Measurements from ENCODE around the gene RARRES1.
A peak's percentile ranks its signal among the peaks of the same experiment; 100 is the strongest.

Gene RARRES1, protein sequence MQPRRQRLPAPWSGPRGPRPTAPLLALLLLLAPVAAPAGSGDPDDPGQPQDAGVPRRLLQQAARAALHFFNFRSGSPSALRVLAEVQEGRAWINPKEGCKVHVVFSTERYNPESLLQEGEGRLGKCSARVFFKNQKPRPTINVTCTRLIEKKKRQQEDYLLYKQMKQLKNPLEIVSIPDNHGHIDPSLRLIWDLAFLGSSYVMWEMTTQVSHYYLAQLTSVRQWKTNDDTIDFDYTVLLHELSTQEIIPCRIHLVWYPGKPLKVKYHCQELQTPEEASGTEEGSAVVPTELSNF

DNA sequence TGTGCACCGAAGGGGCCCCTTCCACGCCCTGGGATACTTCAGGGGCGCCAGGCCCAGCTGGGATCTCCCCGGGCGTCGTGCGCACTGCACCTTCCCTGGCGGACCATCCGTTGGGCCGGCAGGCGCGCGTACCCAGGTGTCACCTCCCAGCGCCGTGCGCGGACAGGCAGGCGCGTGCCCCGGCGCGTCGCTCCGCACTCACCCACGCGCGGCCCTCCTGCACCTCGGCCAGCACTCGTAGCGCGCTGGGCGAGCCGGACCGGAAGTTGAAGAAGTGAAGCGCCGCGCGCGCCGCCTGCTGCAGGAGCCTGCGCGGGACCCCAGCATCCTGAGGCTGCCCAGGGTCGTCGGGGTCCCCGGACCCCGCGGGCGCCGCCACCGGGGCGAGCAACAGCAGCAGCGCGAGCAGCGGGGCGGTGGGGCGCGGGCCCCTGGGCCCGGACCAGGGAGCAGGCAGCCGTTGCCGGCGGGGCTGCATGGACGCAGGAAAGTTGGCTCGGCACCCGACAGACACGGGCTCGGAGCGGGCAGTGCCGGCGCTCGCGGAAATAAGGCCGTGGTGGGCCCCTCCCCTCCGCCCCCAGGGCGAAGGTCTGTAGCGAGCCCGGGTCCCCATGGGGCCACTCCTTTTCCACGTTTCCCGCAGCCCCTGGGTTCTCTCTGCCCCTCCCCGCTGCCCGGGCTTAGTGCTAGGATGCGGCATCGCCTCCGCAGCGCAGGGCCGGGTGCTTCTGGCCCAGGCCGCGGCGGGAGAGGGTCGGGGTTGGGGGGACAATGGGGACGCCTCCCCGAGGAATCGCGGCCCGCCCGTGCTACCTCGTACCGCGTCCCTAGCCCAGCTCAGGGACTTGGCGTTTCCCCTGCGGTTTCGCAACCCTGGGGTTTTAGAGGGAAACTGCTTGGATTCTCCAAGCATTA is at the start of gene RARRES1:
Gene RARRES1, minus strand, starts transcription at position 520 of the 918 bp plus-strand sequence. Its CDS starts 42 bp downstream, at position 478.
- peak in 1 of 2 experiments; percentile 10 for DNase-seq

DNA sequence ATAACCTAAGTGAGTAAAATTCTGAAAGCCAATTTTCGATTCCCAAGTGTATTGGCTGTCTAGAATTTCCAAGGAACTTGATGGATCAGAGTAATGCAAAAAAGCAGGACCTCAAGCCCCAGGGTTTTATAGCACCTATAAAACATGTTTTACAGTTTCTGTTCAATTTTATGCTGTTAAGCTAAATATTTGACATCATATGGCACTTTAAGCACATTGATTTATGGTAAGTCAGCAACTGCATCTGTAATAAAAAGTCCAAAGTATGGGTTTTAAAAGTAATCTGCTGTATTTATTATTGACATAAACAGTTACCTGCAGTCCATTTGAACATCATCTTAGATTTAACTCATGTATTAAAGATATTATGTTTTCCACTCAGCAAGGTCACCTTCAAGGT is 49.6 kb upstream of the RARRES1 start:
- no peak for DNase-seq

DNA sequence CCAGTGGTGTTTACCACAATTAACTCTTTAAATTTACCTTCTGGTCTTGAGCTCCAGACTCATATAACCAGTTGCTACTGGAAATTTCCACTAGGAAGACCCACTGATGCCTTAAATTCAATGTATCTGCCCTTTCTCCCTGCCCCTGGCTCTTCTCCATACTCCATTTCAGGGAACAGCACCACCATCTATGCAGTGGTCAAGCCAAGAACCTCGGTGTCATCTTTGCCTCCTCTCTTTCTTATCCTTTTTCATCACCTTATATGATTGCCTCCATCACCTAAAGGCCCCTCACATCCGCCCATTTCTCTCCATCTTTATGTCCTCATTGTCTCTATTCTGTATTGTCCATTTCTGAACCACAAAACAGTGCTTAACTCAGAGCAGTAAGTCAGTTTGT is 48.9 kb upstream of the RARRES1 start:
- no peak for DNase-seq

DNA sequence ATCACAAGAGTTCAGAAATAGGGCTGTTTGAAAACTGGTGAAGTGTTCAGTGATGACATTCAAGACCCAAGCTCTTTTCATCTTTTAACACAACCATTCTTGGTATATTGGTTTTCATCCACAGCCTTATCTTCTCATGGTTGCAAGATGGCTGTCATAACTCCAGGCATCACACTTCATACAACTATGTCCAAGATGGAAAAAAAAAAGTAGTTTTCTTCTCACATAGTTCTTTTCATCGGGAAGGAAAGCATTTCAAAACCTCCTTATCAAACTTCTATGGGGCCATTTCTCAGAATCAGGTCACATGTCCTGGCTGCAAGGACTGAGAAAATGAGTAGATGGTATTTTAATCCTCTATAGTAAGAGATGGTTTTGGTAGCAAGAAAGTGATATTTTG is 48.5 kb upstream of the RARRES1 start:
- DNase-seq = no peak

DNA sequence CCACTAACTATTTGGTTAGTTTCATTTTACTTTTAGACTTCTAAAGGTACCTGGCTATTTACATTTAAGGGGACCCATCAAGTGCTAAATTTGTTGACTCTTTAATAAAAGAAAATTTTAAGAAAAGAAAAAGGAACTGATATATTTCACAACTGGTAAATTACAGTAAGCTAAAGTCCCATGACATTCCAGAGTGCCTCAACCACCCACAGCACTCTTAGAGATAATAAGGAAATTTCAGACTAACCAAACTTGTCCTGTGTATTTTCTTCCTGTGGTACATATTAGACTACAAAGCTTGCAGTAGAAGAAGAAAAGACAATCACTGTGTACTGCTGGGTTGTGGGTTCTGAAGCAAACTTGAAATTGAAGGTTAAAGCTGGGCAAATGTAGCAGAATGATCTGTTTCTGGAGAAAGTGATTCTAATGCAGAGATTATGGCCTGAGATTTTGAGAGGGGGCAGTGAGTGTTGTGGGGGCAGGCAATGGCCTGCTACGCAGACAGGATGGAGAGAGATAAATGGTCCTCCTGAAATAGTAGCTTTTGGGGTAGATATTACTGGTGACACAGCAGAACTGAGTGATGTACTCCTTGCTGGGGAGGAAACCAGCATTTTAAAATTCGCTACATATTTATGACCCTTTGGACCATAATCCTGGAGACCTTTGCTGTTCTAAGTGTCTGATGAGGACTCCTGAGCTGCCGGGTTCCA is 45.1 kb upstream of the RARRES1 start:
- DNase-seq = no peak

DNA sequence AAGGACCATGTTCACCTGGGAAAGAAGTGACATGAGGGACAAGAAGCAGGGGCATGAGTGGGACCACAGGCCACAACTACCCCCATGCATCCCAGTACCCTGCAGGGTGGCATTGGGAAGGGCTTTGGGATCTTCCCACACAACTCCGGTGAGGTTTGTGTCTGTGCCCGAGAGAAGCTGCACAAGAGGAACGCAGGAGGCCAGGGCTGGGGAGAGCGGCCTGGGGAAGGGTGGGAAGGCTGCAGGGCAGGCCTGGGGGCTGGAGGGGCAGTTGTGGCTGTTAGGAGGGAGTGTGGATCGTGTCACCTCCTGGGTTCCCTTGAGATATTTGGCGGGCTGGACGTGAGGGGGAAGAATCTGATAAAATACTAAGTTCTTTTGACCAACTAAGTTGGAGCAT is 44.3 kb upstream of the RARRES1 start:
- DNase-seq = no peak

DNA sequence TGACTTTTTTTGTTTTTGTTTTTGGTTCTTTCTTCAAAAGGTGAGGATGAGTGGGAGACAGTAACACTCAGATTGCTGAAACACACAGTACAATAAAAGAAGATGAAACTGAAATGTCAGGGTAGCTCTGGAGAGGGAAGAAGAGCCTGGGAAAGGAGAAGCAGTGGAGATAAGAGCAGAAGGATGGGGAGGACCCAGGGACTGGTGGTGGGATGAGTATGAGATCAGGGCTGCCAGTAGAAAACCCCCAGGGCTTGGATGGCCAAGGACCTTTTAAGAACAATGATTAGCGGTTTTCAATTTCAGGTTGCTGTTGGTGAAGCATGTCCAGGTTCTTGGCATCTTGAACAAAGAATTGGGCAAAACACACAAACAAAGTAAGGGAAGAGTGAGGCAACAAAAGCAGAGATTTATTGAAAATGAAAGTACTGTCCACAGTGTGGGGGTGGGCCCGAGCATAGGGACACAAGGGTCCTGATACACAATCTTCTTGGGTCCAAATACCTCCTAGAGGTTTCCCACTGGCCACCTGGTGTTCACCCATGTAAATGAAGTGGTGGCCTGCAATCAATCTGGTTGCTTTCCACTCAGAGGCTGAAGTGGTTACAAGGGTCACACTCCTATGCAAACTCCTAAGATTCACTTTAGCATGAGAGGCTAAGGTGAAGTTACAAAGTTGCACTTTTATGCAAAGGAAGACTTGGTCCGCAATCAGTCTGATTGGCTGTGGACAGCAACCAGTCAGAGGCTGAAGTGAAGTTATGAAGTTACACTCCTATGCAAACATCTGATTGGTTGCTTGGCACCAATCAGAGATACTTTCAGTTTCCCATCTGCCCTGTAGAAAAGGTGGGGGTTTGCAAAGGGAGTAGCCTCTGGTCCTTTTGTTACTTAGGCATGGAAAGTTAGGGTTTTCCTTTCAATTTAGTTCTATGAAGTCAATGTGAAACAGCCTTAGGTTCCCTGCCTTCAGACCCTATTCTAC is 43.5 kb upstream of the RARRES1 start:
- DNase-seq = no peak

DNA sequence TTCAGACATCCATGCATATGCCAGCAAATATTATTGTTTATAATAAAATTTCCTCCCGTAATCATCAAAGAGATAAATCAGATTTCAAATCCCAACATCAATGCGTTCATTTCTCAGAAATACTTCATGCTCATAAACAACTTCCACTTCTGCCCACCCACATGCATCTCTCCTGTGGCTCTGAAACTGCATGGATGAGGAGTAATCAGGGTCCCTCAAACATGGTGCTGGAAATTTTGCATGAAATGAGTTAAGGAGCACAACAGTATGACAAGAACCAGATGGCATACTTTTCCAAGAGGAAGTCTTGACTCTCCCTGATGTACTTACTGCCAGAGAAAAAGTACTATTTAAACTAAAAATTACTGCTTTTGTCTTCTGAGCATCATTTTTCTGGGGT is 42.7 kb upstream of the RARRES1 start:
- DNase-seq = no peak

DNA sequence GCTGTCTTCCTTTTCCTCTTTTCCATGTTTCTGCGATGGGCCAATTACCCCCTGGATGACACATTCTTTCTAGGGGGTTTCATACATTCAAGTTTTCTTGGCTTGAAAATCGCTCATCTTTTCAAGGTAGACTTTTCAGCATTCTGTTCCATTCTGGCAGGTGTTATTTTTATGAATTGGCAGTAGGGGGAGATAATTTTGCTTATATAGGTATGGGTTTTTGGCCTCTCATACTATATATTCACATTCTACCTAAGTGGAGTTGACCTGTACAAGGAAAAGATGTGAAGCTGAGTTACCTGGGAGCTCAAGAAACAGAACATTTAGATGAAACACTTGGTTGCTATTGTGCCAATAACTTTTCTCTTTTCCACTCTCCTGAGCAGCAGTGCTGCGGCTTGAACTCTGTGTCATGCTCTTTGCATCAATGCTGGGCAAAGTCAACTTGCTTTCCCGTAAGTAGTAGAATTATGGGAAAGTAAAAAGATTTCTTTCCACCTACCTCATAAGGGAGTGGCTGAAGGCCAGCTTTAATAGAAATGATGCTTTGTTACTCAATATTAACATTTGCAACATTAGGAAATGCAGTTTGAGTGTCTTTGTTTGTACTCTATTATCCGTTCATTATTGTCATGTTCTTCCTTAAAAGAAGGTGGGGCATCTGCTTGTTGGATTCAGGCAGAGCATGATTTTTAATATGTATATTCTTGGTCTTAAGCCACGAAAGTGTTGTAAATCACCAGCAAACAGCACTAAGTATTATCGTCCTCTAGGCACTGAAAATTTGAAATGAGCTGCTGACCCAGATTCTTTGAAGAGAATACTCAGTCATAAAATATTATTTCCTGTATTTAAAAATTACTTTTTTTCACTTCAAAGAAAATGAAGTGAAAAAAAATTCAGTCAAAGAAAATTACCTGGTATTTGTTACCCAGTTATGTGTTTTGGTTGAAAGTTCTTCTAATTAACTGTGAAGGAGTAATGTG is 41.9 kb upstream of the RARRES1 start:
- DNase-seq = no peak

DNA sequence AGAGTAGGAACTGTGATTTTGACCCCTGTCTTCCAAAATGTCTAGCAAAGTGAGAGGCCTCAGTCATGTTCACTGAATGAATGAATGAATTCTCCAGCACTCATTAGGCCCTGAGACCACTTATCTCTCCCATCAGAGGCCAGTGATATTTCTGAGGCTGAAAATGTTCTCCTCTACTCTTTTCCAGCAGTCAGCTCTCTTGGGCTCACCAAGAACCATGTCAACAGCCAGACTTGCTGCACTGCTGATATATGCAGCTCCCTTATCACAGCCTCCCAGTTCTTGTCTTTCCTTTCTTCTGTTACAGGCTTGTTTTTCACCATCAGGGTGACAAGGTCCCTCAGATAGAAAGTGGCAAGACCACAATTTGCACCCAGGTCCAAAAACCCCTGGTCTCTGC is 40.9 kb upstream of the RARRES1 start:
- DNase-seq = no peak

DNA sequence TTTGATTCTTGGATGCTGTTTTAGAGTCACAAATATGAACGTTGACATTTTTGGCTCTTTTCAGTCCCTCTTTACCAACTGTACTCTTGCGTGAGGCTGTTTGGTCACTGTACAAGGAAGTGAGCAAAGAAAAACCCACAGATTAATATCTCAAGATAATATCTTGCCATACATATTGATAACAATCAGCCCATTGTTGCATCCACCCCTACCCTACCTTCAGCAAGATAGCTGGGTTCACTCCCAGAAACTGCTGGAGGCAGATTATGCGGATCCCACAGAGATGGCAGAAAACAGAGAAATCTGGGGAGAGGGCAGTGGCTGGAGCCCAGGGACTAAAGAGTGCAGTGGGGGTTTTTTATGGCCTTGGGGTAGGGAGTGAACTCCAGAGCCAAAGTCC is 39.7 kb upstream of the RARRES1 start:
- no peak for DNase-seq

DNA sequence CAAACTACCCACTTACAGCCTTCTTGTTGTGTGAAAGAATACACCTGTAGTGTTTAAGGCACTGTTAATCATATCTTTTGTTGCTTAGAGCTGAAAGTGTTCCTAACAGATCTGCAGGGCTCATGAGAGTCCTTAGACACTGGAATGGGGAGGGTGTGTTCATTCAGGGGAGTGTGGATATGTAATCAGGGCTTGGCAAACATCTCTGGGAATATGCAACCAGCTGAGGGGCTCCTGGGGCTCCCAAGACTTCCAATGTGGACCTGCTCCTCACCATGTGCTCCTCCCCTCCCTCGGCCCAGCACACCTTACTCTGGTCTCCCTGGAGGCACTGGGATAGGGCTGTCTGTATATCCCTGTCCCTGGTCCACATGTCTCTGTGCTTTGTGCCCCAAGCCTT is 39.3 kb upstream of the RARRES1 start:
- DNase-seq = no peak

DNA sequence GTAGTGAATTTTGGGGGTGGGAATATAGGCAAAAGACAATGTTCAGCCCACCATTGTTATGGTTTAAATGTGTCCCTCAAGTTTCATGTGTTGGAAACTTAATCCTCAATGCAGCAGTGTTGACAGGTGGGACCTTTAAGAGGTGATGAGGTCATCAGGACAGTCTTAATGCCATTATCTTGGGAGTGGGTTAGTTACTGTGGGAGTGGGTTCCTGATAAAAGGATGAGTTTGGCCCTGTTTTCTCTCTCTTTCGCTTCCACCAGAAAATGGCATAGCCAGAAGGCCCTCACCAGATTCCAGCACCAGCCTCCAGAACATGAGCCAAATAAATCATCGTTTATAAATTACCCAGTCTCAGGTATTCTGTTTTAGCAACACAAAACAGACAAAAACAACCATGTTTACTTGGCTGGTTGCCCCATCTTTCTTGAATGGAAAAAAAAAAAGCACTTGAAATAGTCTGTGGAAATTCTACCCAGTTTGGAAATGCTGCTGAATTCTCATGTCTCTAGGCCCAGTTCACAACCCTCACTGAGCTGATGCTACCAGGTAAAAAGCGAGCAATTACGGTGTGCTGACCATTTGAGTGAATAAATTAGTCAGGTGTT is 38.6 kb upstream of the RARRES1 start:
- no peak for DNase-seq

DNA sequence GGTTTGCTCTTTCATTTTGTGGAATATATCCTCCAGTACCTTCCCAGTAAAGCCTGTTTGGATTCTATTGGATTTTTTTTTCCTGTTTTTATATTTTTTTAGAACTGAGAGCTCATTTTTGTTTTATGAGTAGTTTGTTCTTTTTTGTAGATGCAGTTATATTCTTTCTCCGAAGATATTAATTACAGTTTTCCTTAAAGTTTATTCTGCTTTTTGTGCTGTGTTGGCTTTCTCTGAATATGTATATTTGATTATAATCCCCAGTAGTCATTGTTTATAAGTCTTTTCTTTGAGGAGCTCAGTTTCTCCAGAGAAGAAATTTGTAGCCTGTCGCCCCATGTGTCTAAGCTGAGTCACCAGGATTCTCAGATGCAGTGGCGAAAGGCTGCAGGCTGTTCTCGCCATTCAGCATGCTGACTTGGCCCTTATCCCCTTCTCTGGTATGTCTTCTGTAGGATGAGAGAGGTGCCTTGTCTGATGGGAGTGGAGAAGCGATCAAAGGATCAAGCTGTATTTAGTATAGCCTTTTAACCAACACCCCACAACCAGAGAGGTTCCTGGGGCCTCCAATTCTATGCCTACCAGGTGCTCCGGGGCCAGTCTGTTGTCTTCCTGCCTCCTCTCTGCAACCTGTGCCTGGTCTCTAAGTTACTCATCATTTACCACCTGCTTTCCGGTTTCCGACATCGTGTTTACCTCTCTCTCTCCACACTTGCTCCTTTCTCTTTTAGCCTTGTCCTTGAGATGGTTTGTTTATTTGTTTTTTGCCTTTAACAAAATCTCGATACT is 37.9 kb upstream of the RARRES1 start:
- DNase-seq = no peak

DNA sequence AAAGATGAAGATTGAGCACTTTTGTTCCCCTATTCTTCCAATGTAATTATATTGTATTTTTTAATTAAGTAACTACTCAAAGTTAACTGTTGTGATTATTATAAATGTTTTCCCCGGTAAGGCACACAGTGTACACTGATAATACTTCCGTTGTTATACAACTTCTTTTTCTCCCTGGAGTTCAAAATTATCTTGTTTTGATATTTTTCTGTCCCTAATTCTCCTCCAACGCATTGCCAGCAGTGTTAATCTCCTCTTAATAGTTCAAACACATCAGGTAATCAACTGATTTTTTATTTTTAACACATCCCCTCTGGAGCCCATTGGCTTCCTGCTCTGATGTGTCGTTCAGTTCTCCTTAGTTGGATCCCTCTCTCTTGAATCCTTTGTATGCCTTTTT is 37.3 kb upstream of the RARRES1 start:
- no peak for DNase-seq

DNA sequence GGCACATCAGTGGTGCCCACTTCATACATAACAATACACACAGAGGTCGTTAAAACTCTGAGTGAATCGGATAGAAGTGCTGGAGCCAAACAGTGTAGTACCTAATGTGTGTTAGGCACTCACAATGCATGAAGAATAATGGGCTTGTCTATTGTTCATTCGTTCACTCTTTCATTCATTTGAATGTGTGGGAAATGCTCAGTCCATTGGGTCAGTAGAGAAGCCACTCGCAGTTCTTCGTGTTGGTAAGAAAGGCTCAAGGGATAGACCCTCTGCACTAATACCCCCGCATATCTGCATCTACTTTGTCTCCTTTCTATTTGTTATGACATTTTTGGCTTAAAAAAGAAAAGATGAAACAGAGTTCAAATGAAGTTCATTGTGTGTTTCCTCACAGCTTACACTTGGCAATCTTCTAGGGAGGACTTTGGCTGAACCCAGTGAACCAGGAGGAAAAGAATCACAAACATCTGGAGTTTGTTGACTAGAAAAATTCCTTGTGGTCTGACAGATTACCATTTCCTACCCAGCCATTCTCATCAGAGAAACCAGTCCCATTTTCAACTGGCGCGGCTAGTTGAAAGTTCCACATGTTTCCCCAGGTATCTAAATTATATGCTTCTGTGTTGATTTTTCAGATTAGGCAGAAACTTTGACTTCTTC is 36.8 kb upstream of the RARRES1 start:
- no peak for DNase-seq

DNA sequence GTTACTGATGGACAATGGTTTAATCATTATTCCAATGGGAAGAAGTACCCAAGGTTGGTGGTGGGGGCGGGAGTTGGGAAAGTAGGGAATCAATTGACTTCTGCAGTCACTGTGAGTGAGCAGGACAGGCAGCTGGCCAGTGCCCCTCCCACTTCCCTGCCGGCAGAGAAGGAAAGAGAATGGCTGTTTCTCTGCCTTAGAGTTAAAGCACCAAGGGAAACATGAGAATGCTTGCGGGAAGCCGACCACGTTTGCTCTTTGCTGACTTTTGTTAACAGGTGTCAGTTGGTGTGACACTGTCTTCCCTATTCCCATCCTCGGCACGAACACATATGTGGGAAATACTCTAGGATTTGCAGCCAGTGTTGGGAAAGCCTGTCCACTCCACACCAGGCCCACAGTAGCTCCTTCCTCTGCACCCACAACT is 36.1 kb upstream of the RARRES1 start:
- no peak for DNase-seq

DNA sequence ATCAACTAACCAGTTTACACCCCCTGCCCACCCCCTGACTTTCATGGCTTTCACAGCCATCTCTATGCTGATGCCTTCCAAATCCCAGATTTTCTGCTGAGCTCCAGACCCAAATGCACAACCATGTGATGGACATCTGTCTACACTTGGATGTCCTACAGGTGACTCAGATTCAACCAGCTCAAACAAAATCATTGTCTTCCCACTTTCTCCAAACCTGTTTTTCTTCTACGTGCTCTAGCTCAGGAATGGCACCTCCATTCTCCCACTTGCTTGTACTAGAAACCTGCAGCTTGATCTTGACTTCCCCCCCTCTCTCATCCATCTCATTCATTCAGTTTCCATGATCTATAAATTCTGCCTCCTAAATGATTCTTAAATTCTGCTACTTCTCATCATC is 34.1 kb upstream of the RARRES1 start:
- DNase-seq = no peak

Measured in NCI-H524 (cell line).